ENCODE measurements around the gene CLTC. TPM values are rescaled to one million over a fixed set of nuclear protein-coding genes. Genes with fewer than 3 reads are reported as not detected.

Gene CLTC
- total RNA-seq, 2 experiments from 2014 or later, result 123 to 227 TPM

GRCh38 chr17:59723041-59723440 is 103.3 kb downstream of the CLTC start:
- BruUV-seq (replicated peaks), result no TSS peak
- no peak overlapping the region for H2AFZ ChIP-seq (ENCODE audit: low read length)
- H3K36me3 ChIP-seq (ENCODE audit: insufficient read depth, low read length), result peaks cover 4% of the 10 kb centered on the region; the same call in 1 of the 2 replicates
- H3K9me3 ChIP-seq (ENCODE audit: low read length), result no peaks in the 10 kb centered on the region
- intact Hi-C loops (cut with micrococcal nuclease; ENCODE audit: unreplicated experiment), result no loop called here
- no peaks in the 10 kb centered on the region for H3K9me2 ChIP-seq (ENCODE audit: insufficient read depth, low read length)
- POLR2A ChIA-PET, result interaction anchor here (0.6 to 0.8 kb wide), 2 partner anchors 147 to 185 kb away, joined by 3 read pairs; no protein-coding TSS in a partner anchor
- no peak for TF ChIP-seq CTCF (conservative IDR thresholded peaks at IDR 0.05; ENCODE audit: low read length)
- TF ChIP-seq EZH2phosphoT487 (IDR thresholded peaks at IDR 0.05; ENCODE audit: borderline replicate concordance, low read depth, low read length), result no peak
- H3K79me2 ChIP-seq (ENCODE audit: insufficient read depth, low read depth, low read length), result peaks cover 27% of the 10 kb centered on the region; the same call in 1 of the 2 replicates
- DNase-seq (ENCODE audit: low spot score), result no peak
- H3K4me3 ChIP-seq (ENCODE audit: low read depth, low read length, poor library complexity, severe bottlenecking), result no peak overlapping the region
- peaks cover 5% of the 10 kb centered on the region; the same call in 1 of the 2 replicates for H4K20me1 ChIP-seq (ENCODE audit: insufficient read depth, low read length)
- no peaks in the 10 kb centered on the region for H3K4me1 ChIP-seq (ENCODE audit: insufficient read depth, low read length, poor library complexity, severe bottlenecking)
- no peak overlapping the region for H3K4me2 ChIP-seq (ENCODE audit: low read length)
- H3K27ac ChIP-seq (ENCODE audit: low read depth, low read length, poor library complexity, severe bottlenecking), result no peak overlapping the region
- CTCF ChIA-PET (ENCODE audit: unreplicated experiment), result no interaction called here

GRCh38 chr17:59723607-59724006 is 103.9 kb downstream of the CLTC start:
- intact Hi-C loops (cut with micrococcal nuclease; ENCODE audit: unreplicated experiment), result no loop called here
- Histone ChIP-seq H3K79me2 (ENCODE audit: insufficient read depth, low read depth, low read length) (peaks cover 33% of the 10 kb centered on the region; the same call in 1 of the 2 replicates), H3K27ac (ENCODE audit: low read depth, low read length, poor library complexity, severe bottlenecking) (no peak overlapping the region), H3K4me1 (ENCODE audit: insufficient read depth, low read length, poor library complexity, severe bottlenecking) (no peaks in the 10 kb centered on the region), H3K4me2 (ENCODE audit: low read length) (no peak overlapping the region), H2AFZ (ENCODE audit: low read length) (no peak overlapping the region), H4K20me1 (ENCODE audit: insufficient read depth, low read length) (peaks cover 5% of the 10 kb centered on the region; the same call in 1 of the 2 replicates), H3K9me2 (ENCODE audit: insufficient read depth, low read length) (no peaks in the 10 kb centered on the region), H3K4me3 (ENCODE audit: low read depth, low read length, poor library complexity, severe bottlenecking) (no peak overlapping the region), H3K36me3 (ENCODE audit: insufficient read depth, low read length) (peaks cover 4% of the 10 kb centered on the region; the same call in 1 of the 2 replicates), H3K9me3 (ENCODE audit: low read length) (no peaks in the 10 kb centered on the region)
- ChIA-PET POLR2A (no interaction called here), CTCF (ENCODE audit: unreplicated experiment) (no interaction called here)
- BruUV-seq (replicated peaks), result no TSS peak
- no peak for TF ChIP-seq EZH2phosphoT487 (IDR thresholded peaks at IDR 0.05; ENCODE audit: borderline replicate concordance, low read depth, low read length)
- no peak for TF ChIP-seq CTCF (conservative IDR thresholded peaks at IDR 0.05; ENCODE audit: low read length)
- DNase-seq (ENCODE audit: low spot score), result no peak

- intact Hi-C loops (cut with micrococcal nuclease; ENCODE audit: unreplicated experiment), result no loop called here
- no peak overlapping the region for H3K27ac ChIP-seq (ENCODE audit: low read depth, low read length, poor library complexity, severe bottlenecking)
- no peak for DNase-seq (ENCODE audit: low spot score)
- H3K79me2 ChIP-seq (ENCODE audit: insufficient read depth, low read depth, low read length), result peaks cover 17% of the 10 kb centered on the region; the same call in 1 of the 2 replicates
- H2AFZ ChIP-seq (ENCODE audit: low read length), result no peak overlapping the region
- no peaks in the 10 kb centered on the region for H3K9me3 ChIP-seq (ENCODE audit: low read length)
- 0 out of 2 replicates have a peak, but pooled peaks cover 4% of the 10 kb centered on the region for H3K36me3 ChIP-seq (ENCODE audit: insufficient read depth, low read length)
- BruUV-seq (replicated peaks), result no TSS peak
- ChIA-PET POLR2A (interaction anchor here (0.7 kb wide), 1 partner anchor 24 kb away, joined by 5 read pairs; no protein-coding TSS in a partner anchor), CTCF (ENCODE audit: unreplicated experiment) (no interaction called here)
- TF ChIP-seq CTCF (conservative IDR thresholded peaks at IDR 0.05; ENCODE audit: low read length) (no peak), EZH2phosphoT487 (IDR thresholded peaks at IDR 0.05; ENCODE audit: borderline replicate concordance, low read depth, low read length) (no peak)
- peaks cover 5% of the 10 kb centered on the region; the same call in 1 of the 2 replicates for H4K20me1 ChIP-seq (ENCODE audit: insufficient read depth, low read length)
- no peak overlapping the region for H3K4me3 ChIP-seq (ENCODE audit: low read depth, low read length, poor library complexity, severe bottlenecking)
- no peak overlapping the region for H3K4me2 ChIP-seq (ENCODE audit: low read length)
- no peaks in the 10 kb centered on the region for H3K9me2 ChIP-seq (ENCODE audit: insufficient read depth, low read length)
- no peaks in the 10 kb centered on the region for H3K4me1 ChIP-seq (ENCODE audit: insufficient read depth, low read length, poor library complexity, severe bottlenecking)
These were observed 106.0 kb downstream of the CLTC start for GRCh38 chr17:59725691-59726090.
